ENCODE measurements around the gene PINLYP.

GRCh38 chr19:43586346-43586745, 10.7 kb downstream of the PINLYP start:
- TF ChIP-seq, protein P1, sequence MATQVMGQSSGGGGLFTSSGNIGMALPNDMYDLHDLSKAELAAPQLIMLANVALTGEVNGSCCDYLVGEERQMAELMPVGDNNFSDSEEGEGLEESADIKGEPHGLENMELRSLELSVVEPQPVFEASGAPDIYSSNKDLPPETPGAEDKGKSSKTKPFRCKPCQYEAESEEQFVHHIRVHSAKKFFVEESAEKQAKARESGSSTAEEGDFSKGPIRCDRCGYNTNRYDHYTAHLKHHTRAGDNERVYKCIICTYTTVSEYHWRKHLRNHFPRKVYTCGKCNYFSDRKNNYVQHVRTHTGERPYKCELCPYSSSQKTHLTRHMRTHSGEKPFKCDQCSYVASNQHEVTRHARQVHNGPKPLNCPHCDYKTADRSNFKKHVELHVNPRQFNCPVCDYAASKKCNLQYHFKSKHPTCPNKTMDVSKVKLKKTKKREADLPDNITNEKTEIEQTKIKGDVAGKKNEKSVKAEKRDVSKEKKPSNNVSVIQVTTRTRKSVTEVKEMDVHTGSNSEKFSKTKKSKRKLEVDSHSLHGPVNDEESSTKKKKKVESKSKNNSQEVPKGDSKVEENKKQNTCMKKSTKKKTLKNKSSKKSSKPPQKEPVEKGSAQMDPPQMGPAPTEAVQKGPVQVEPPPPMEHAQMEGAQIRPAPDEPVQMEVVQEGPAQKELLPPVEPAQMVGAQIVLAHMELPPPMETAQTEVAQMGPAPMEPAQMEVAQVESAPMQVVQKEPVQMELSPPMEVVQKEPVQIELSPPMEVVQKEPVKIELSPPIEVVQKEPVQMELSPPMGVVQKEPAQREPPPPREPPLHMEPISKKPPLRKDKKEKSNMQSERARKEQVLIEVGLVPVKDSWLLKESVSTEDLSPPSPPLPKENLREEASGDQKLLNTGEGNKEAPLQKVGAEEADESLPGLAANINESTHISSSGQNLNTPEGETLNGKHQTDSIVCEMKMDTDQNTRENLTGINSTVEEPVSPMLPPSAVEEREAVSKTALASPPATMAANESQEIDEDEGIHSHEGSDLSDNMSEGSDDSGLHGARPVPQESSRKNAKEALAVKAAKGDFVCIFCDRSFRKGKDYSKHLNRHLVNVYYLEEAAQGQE (IDR thresholded peaks at IDR 0.05; ENCODE audit: insufficient read depth in 1 of 2, low read depth in 2 of 2, low read length in 2 of 2) = no peak
- TF ChIP-seq POLR2AphosphoS5 (IDR thresholded peaks at IDR 0.05; ENCODE audit: low read depth, low read length) = no peak
- no peak for TF ChIP-seq SIN3A (IDR thresholded peaks at IDR 0.05; ENCODE audit: borderline replicate concordance, insufficient read depth, low read length)
